ENCODE data around the gene SDCCAG8.

The SDCCAG8 gene

DNA sequence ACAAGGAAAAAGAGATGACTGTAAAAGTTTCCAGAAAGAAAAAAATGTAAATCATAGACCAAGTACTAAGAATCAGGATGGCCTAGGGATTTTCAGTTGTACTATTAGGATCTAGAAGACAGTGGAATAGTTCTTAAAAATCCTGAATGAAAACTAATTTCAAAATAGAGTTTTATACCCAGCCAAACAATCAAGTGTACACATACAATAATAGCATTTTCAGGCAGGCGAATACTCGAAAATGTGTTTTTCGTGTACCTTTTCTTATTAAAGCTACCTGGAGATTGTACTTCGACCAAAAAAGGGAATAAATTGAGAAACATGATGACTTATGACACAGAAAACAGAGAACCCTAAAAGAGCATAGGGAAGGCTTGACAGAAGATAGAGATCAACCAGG is 118.6 kb downstream of the SDCCAG8 start:
- H3K27ac ChIP-seq (ENCODE audit: extremely low read depth, low read depth, low read length): no peak overlapping the region
- ChIA-PET POLR2A (no interaction called here), CTCF (interaction anchor here (0.8 kb wide), 1 partner anchor 31 kb away, joined by 3 read pairs; no protein-coding TSS in a partner anchor)
- H3K36me3 ChIP-seq (ENCODE audit: control insufficient read depth in 2 of 2, insufficient read depth in 1 of 2, low read length in 2 of 2): peaks cover 0 to 9% of the 10 kb centered on the region in 2 experiments; a peak in 1 of 3 replicates
- no peaks in the 10 kb centered on the region for H3K4me1 ChIP-seq (ENCODE audit: control insufficient read depth, insufficient read depth, low read length)
- H3K9me3 ChIP-seq (ENCODE audit: control insufficient read depth, insufficient read depth, low read depth, low read length): no peaks in the 10 kb centered on the region
- no peak overlapping the region for H3K4me3 ChIP-seq (ENCODE audit: low read depth, low read length)
- TF ChIP-seq ZNF146 (tag by site-specific recombination; IDR thresholded peaks at IDR 0.05) (no peak), ZNF292 (tag by site-specific recombination; IDR thresholded peaks at IDR 0.05; ENCODE audit: borderline replicate concordance, low read depth) (no peak), ZNF391 (tag by site-specific recombination; IDR thresholded peaks at IDR 0.05; ENCODE audit: borderline replicate concordance, low read depth) (no peak)
- TF ChIP-seq, protein P1, sequence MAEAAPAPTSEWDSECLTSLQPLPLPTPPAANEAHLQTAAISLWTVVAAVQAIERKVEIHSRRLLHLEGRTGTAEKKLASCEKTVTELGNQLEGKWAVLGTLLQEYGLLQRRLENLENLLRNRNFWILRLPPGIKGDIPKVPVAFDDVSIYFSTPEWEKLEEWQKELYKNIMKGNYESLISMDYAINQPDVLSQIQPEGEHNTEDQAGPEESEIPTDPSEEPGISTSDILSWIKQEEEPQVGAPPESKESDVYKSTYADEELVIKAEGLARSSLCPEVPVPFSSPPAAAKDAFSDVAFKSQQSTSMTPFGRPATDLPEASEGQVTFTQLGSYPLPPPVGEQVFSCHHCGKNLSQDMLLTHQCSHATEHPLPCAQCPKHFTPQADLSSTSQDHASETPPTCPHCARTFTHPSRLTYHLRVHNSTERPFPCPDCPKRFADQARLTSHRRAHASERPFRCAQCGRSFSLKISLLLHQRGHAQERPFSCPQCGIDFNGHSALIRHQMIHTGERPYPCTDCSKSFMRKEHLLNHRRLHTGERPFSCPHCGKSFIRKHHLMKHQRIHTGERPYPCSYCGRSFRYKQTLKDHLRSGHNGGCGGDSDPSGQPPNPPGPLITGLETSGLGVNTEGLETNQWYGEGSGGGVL (tag by site-specific recombination; IDR thresholded peaks at IDR 0.05): no peak

- ChIA-PET CTCF (interaction anchor here (1.4 kb wide), 1 partner anchor 32 kb away, joined by 5 read pairs; no protein-coding TSS in a partner anchor), POLR2A (no interaction called here)
- TF ChIP-seq, protein P2, sequence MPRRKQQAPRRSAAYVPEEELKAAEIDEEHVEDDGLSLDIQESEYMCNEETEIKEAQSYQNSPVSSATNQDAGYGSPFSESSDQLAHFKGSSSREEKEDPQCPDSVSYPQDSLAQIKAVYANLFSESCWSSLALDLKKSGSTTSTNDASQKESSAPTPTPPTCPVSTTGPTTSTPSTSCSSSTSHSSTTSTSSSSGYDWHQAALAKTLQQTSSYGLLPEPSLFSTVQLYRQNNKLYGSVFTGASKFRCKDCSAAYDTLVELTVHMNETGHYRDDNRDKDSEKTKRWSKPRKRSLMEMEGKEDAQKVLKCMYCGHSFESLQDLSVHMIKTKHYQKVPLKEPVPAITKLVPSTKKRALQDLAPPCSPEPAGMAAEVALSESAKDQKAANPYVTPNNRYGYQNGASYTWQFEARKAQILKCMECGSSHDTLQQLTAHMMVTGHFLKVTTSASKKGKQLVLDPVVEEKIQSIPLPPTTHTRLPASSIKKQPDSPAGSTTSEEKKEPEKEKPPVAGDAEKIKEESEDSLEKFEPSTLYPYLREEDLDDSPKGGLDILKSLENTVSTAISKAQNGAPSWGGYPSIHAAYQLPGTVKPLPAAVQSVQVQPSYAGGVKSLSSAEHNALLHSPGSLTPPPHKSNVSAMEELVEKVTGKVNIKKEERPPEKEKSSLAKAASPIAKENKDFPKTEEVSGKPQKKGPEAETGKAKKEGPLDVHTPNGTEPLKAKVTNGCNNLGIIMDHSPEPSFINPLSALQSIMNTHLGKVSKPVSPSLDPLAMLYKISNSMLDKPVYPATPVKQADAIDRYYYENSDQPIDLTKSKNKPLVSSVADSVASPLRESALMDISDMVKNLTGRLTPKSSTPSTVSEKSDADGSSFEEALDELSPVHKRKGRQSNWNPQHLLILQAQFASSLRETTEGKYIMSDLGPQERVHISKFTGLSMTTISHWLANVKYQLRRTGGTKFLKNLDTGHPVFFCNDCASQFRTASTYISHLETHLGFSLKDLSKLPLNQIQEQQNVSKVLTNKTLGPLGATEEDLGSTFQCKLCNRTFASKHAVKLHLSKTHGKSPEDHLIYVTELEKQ (tag by site-specific recombination; IDR thresholded peaks at IDR 0.05; ENCODE audit: borderline replicate concordance): no peak
- no peak for TF ChIP-seq ZBTB17 (tag by site-specific recombination; IDR thresholded peaks at IDR 0.05)
- no peak for TF ChIP-seq ZNF777 (tag by site-specific recombination; IDR thresholded peaks at IDR 0.05; ENCODE audit: borderline replicate concordance)
- TF ChIP-seq ZNF121 (tag by site-specific recombination; IDR thresholded peaks at IDR 0.05): no peak
- TF ChIP-seq, protein P3, sequence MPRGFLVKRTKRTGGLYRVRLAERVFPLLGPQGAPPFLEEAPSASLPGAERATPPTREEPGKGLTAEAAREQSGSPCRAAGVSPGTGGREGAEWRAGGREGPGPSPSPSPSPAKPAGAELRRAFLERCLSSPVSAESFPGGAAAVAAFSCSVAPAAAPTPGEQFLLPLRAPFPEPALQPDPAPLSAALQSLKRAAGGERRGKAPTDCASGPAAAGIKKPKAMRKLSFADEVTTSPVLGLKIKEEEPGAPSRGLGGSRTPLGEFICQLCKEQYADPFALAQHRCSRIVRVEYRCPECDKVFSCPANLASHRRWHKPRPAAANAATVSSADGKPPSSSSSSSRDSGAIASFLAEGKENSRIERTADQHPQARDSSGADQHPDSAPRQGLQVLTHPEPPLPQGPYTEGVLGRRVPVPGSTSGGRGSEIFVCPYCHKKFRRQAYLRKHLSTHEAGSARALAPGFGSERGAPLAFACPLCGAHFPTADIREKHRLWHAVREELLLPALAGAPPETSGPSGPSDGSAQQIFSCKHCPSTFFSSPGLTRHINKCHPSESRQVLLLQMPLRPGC (tag by site-specific recombination; IDR thresholded peaks at IDR 0.05): no peak
- no peak for TF ChIP-seq ZNF521 (tag by site-specific recombination; IDR thresholded peaks at IDR 0.05)
- TF ChIP-seq IKZF3 (tag by site-specific recombination; IDR thresholded peaks at IDR 0.05): no peak
- no peak for TF ChIP-seq ZNF404 (tag by site-specific recombination; IDR thresholded peaks at IDR 0.05)
- TF ChIP-seq MZF1 (tag by site-specific recombination; IDR thresholded peaks at IDR 0.05; ENCODE audit: borderline replicate concordance): no peak
- TF ChIP-seq ZNF311 (tag by site-specific recombination; IDR thresholded peaks at IDR 0.05; ENCODE audit: borderline replicate concordance): no peak
- TF ChIP-seq ZSCAN4 (tag by site-specific recombination; IDR thresholded peaks at IDR 0.05): no peak
- TF ChIP-seq ZNF362 (tag by site-specific recombination; IDR thresholded peaks at IDR 0.05): no peak
- no peak for TF ChIP-seq ZNF529 (tag by site-specific recombination; IDR thresholded peaks at IDR 0.05; ENCODE audit: insufficient replicate concordance)
- TF ChIP-seq ZBTB8A (tag by site-specific recombination; IDR thresholded peaks at IDR 0.05): no peak
Measured at GRCh38 chr1:243375596-243375995, 119.8 kb downstream of the SDCCAG8 start.

More at GRCh38 chr1:243375596-243375995, 119.8 kb downstream of the SDCCAG8 start:
- no peak overlapping the region for H3K4me3 ChIP-seq (ENCODE audit: low read depth, low read length)
- H3K4me1 ChIP-seq (ENCODE audit: control insufficient read depth, insufficient read depth, low read length): no peaks in the 10 kb centered on the region
- H3K27ac ChIP-seq (ENCODE audit: extremely low read depth, low read depth, low read length): no peak overlapping the region
- no peaks in the 10 kb centered on the region for H3K9me3 ChIP-seq (ENCODE audit: control insufficient read depth, insufficient read depth, low read depth, low read length)
- peaks cover 0 to 10% of the 10 kb centered on the region in 2 experiments; a peak in 1 of 3 replicates for H3K36me3 ChIP-seq (ENCODE audit: control insufficient read depth in 2 of 2, insufficient read depth in 1 of 2, low read length in 2 of 2)

Data from HEK293 (cell line).